GM19455 (cell line): Measurements from ENCODE around the gene ITGB1BP2.
"Not testable (repeated sequence)": the region's sequence is repeated elsewhere in the genome, so short reads cannot be mapped to it uniquely, and the experiment has no call there.

Source experiments
- ATAC-seq: cut with Tn5 transposase; IDR thresholded peaks from one replicate; pipeline ENCODE4 v1.9.1; 2021; ENCODE audit not compliant: unreplicated experiment

The ITGB1BP2 gene

GRCh38 chrX:71301195-71301924 is at the start of gene ITGB1BP2:
ITGB1BP2 (plus strand) TSS chrX:71301750; CDS start chrX:71301807, 57 bp downstream.
- no peak for ATAC-seq

GRCh38 chrX:71252221-71252620 is 49.3 kb upstream of the ITGB1BP2 start:
- ATAC-seq = no peak

- ATAC-seq = no peak
Observed at GRCh38 chrX:71253253-71254091, 48.1 kb upstream of the ITGB1BP2 start.

GRCh38 chrX:71254092-71254963 is 47.2 kb upstream of the ITGB1BP2 start, which contains the start of gene ZMYM3:
ZMYM3 (minus strand) TSS chrX:71254140; CDS start chrX:71253255, 885 bp downstream.
- peak; percentile 90 for ATAC-seq

GRCh38 chrX:71256051-71256450 is 45.5 kb upstream of the ITGB1BP2 start:
- no peak for ATAC-seq

- no peak for ATAC-seq
Observed at GRCh38 chrX:71256856-71257255, 44.7 kb upstream of the ITGB1BP2 start.

- ATAC-seq = not testable (repeated sequence)
Observed at GRCh38 chrX:71268624-71269023, 32.9 kb upstream of the ITGB1BP2 start.

- ATAC-seq = no peak
Observed at GRCh38 chrX:71269801-71270395, 31.7 kb upstream of the ITGB1BP2 start.

- ATAC-seq = not testable (repeated sequence)
Observed at GRCh38 chrX:71272313-71272712, 29.2 kb upstream of the ITGB1BP2 start.

GRCh38 chrX:71281300-71281699 is 20.2 kb upstream of the ITGB1BP2 start:
- ATAC-seq = not testable (repeated sequence)

- peak; percentile 40 for ATAC-seq
Observed at GRCh38 chrX:71282514-71283402, 18.8 kb upstream of the ITGB1BP2 start.

- peak; percentile 83 for ATAC-seq
Observed at GRCh38 chrX:71283403-71284143, 18.0 kb upstream of the ITGB1BP2 start, which contains the start of gene NONO. NONO (plus strand) TSS chrX:71283635; CDS start chrX:71290638, 7,003 bp downstream.

- ATAC-seq = no peak
Observed at GRCh38 chrX:71285929-71286328, 15.6 kb upstream of the ITGB1BP2 start.

- no peak for ATAC-seq
Observed at GRCh38 chrX:71291381-71291780, 10.2 kb upstream of the ITGB1BP2 start.

GRCh38 chrX:71292669-71293365 is 8.7 kb upstream of the ITGB1BP2 start:
- ATAC-seq = no peak

- ATAC-seq = no peak
Observed at GRCh38 chrX:71296806-71297205, 4.7 kb upstream of the ITGB1BP2 start.

GRCh38 chrX:71298119-71298518 is 3.4 kb upstream of the ITGB1BP2 start:
- ATAC-seq = no peak

- ATAC-seq = not testable (repeated sequence)
Observed at GRCh38 chrX:71300064-71300463, 1.5 kb upstream of the ITGB1BP2 start.
